Measurements from ENCODE around the gene NLRP9. TPM values are rescaled to one million over a fixed set of nuclear protein-coding genes. Genes with fewer than 3 reads are reported as not detected.
"Not testable (repeated sequence)": the region's sequence is repeated elsewhere in the genome, so short reads cannot be mapped to it uniquely, and the experiment has no call there.

Gene NLRP9
- total and polyA plus RNA-seq, 2 of the 4 experiments (the other 2 are of a cell fraction), result not detected

- H3K36me3 ChIP-seq (ENCODE audit: control insufficient read depth, insufficient read depth, low read length); H2BK20ac ChIP-seq (ENCODE audit: low read depth, low read length); H3K4me1 ChIP-seq (ENCODE audit: control insufficient read depth, insufficient read depth, low read length); H3K14ac ChIP-seq (replicated peaks; ENCODE audit: low read depth, low read length); H3K9me1 ChIP-seq (ENCODE audit: insufficient read depth, low read length); H2AFZ ChIP-seq (replicated peaks; ENCODE audit: low read length, poor library complexity); H3K56ac ChIP-seq (ENCODE audit: extremely low read depth, insufficient read depth, low read length); CTCF ChIA-PET; POLR2A ChIA-PET (ENCODE audit: unreplicated experiment); H3K79me1 ChIP-seq (ENCODE audit: low read depth in 1 of 2, low read length in 2 of 2); H3K4me2 ChIP-seq (ENCODE audit: low read depth, low read length); H3K18ac ChIP-seq (ENCODE audit: low read depth, low read length); H2AK9ac ChIP-seq (replicated peaks; ENCODE audit: low read depth, low read length, poor library complexity); H2BK5ac ChIP-seq (ENCODE audit: low read depth, low read length, poor library complexity, severe bottlenecking); DNase-seq; BruUV-seq (replicated peaks); H2BK120ac ChIP-seq (ENCODE audit: low read depth, low read length); H3K9ac ChIP-seq (ENCODE audit: low read depth, low read length); H3K23ac ChIP-seq (ENCODE audit: low read depth, low read length); H4K20me1 ChIP-seq (ENCODE audit: insufficient read depth, low read length); dilution Hi-C loops (cut with HindIII; ENCODE audit: low sequenced_read_pairs, unreplicated experiment); intact Hi-C loops (cut with micrococcal nuclease); H3K27me3 ChIP-seq (ENCODE audit: control insufficient read depth, insufficient read depth, low read length); H3K4ac ChIP-seq (ENCODE audit: low read depth, low read length); H4K91ac ChIP-seq (ENCODE audit: insufficient read depth, low read depth, low read length); in situ Hi-C loops (cut with MboI; ENCODE audit: low sequenced_read_pairs); H3K27ac ChIP-seq (ENCODE audit: insufficient read depth, low read length); ATAC-seq (ENCODE audit: low read depth); H2BK15ac ChIP-seq (ENCODE audit: low read depth, low read length); H3K4me3 ChIP-seq (ENCODE audit: insufficient read depth, low read depth, low read length); H4K8ac ChIP-seq (ENCODE audit: low read depth in 2 of 2, low read length in 2 of 2); H2AK5ac ChIP-seq (ENCODE audit: low read depth, low read length); H4K5ac ChIP-seq (ENCODE audit: low read depth, low read length): not testable (repeated sequence)
- peaks cover 11% of the 10 kb centered on the region; the same call in 1 of the 2 replicates for H3K9me3 ChIP-seq (ENCODE audit: control insufficient read depth, insufficient read depth, low read length)
- no CpG with 5 or more reads among the region's 13 CpGs for WGBS, 2 experiments (ENCODE audit: extremely low coverage in 2 of 2, insufficient read length in 1 of 2)
These were observed 20.1 kb downstream of the NLRP9 start for GRCh38 chr19:55717879-55718711.

All from IMR-90 (cell line).